H1 (cell line): ENCODE measurements around the gene PHKA2. TPM values are rescaled to one million over a fixed set of nuclear protein-coding genes. Genes with fewer than 3 reads are reported as not detected.

Experiments used
- CTCF ChIA-PET: fragments of 300-600 bp; sonication (Branson Sonifier 250); formaldehyde crosslinking; loops from one replicate; lab custom pipeline; 2021; ENCODE audit not compliant: partially characterized antibody; lab: Charles Lee
- POLR2A ChIA-PET: fragments of 300-600 bp; sonication (Branson Sonifier 250); formaldehyde crosslinking; loops from one replicate; lab custom pipeline; 2021; ENCODE audit warnings: inconsistent platforms; ENCODE audit not compliant: partially characterized antibody; lab: Charles Lee
- DNase-seq, 2 experiments: peaks; one replicate each; pipeline versions ENCODE4 v3.0.0 to v3.0.0-alpha.2; 2010 to 2022; ENCODE audit warnings: low spot score in 2 of 2, low read depth in 1 of 2, mixed read lengths in 1 of 2
- FAIRE-seq: peaks from 2 replicates; lab custom pipeline; 2011; peaks lifted over from hg19 to GRCh38; lab: Jason Lieb, UNC
- H2AFZ ChIP-seq: 2 replicates; pipeline ENCODE4 v1.8.1; 2012; ENCODE audit warnings: low read length, inconsistent platforms
- H2AK5ac ChIP-seq: 2 replicates; pipeline ENCODE4 v1.6.1; 2013; ENCODE audit warnings: low read depth, low read length
- H2BK120ac ChIP-seq: replicated peaks from 2 replicates; pipeline ENCODE3; 2013; ENCODE audit warnings: low read depth, low read length, inconsistent platforms
- H2BK12ac ChIP-seq: 2 replicates; pipeline ENCODE4 v1.6.1; 2013; ENCODE audit warnings: low read depth, low read length
- H2BK15ac ChIP-seq: 2 replicates; pipeline ENCODE4 v1.6.1; 2013; ENCODE audit warnings: low read length
- H2BK20ac ChIP-seq: 2 replicates; pipeline ENCODE4 v1.6.1; 2013; ENCODE audit warnings: low read length
- H2BK5ac ChIP-seq: 2 replicates; pipeline ENCODE4 v1.6.1; 2013; ENCODE audit warnings: low read depth, low read length
- H3K14ac ChIP-seq: 2 replicates; pipeline ENCODE4 v1.6.1; 2013; ENCODE audit warnings: inconsistent platforms; ENCODE audit not compliant: insufficient read length
- H3K18ac ChIP-seq: 2 replicates; pipeline ENCODE4 v1.6.1; 2013; ENCODE audit warnings: low read length; ENCODE audit errors: extremely low read depth
- H3K23ac ChIP-seq: 2 replicates; pipeline ENCODE4 v1.6.1; 2013; ENCODE audit warnings: inconsistent platforms; ENCODE audit not compliant: insufficient read length
- H3K23me2 ChIP-seq: 2 replicates; pipeline ENCODE4 v1.6.1; 2013; ENCODE audit warnings: low read depth, low read length
- H3K27ac ChIP-seq: 2 replicates; pipeline ENCODE4 v1.6.1; 2011; ENCODE audit warnings: low read depth, low read length, inconsistent platforms
- H3K27me3 ChIP-seq, 4 experiments: replicated peaks in 1 of 4; 1 replicate in 1 of 4; 2 replicates in 3 of 4; pipeline versions ENCODE4 v1.6.1 to v1.8.1; 2011 to 2013; ENCODE audit warnings: low read length in 3 of 4, mild to moderate bottlenecking in 3 of 4, inconsistent platforms in 2 of 4, mixed read lengths in 2 of 4, moderate library complexity in 1 of 4; ENCODE audit not compliant: control insufficient read depth in 3 of 4, insufficient read depth in 3 of 4; ENCODE audit errors: extremely low read depth in 1 of 4
- H3K36me3 ChIP-seq, 4 experiments: 2 replicates each; pipeline versions ENCODE4 v1.6.1 to v1.8.1; 2011 to 2013; ENCODE audit warnings: mild to moderate bottlenecking in 4 of 4, low read length in 3 of 4, moderate library complexity in 2 of 4, control low read depth in 1 of 4, inconsistent platforms in 1 of 4; ENCODE audit not compliant: insufficient read depth in 4 of 4, control insufficient read depth in 2 of 4
- H3K4ac ChIP-seq: replicated peaks from 2 replicates; pipeline ENCODE3; 2013; ENCODE audit warnings: low read length, low read depth, mixed read lengths, inconsistent platforms; ENCODE audit not compliant: insufficient read length
- H3K4me1 ChIP-seq, 4 experiments: replicated peaks in 1 of 4; 1 replicate in 1 of 4; 2 replicates in 3 of 4; pipeline versions ENCODE4 v1.6.1 to v1.8.1; 2011 to 2013; ENCODE audit warnings: low read length in 3 of 4, inconsistent platforms in 2 of 4, mixed read lengths in 1 of 4; ENCODE audit not compliant: insufficient read depth in 4 of 4, control insufficient read depth in 3 of 4
- H3K4me2 ChIP-seq, 2 experiments: 2 replicates each; pipeline versions ENCODE4 v1.6.1 to v1.8.1; 2011 to 2013; ENCODE audit warnings: low read depth in 2 of 2, low read length in 2 of 2, control low read depth in 1 of 2, inconsistent platforms in 1 of 2, mild to moderate bottlenecking in 1 of 2; ENCODE audit not compliant: insufficient read depth in 1 of 2
- H3K4me3 ChIP-seq, 4 experiments: fragments of 200-600, 300-600 bp in 1 of 4; sonication (generic), shearing (Covaris generic), sonication (Bioruptor Twin) in 1 of 4; 2 replicates each; pipeline versions ENCODE4 v1.5.1 to v1.8.1; 2011 to 2016; ENCODE audit warnings: low read length in 4 of 4, low read depth in 3 of 4, control low read depth in 2 of 4, inconsistent platforms in 2 of 4, mild to moderate bottlenecking in 2 of 4, mixed read lengths in 1 of 4, moderate library complexity in 1 of 4; ENCODE audit not compliant: insufficient read depth in 2 of 4; ENCODE audit errors: extremely low read depth in 1 of 4
- H3K56ac ChIP-seq: replicated peaks from 2 replicates; pipeline ENCODE3; 2013; ENCODE audit warnings: low read depth, mild to moderate bottlenecking, mixed read lengths, low read length, inconsistent platforms; ENCODE audit not compliant: insufficient read length
- H3K79me1 ChIP-seq: 2 replicates; pipeline ENCODE4 v1.6.1; 2013; ENCODE audit warnings: low read depth, low read length, control low read depth
- H3K79me2 ChIP-seq, 2 experiments: 2 replicates each; pipeline versions ENCODE4 v1.6.1 to v1.8.1; 2012 to 2013; ENCODE audit warnings: low read length in 2 of 2, mild to moderate bottlenecking in 2 of 2, inconsistent platforms in 1 of 2; ENCODE audit not compliant: insufficient read depth in 2 of 2, control insufficient read depth in 1 of 2
- H3K9ac ChIP-seq, 4 experiments: replicated peaks in 1 of 4; 1 replicate in 1 of 4; 2 replicates in 3 of 4; pipeline versions ENCODE4 v1.6.1 to v1.8.1; 2011 to 2013; ENCODE audit warnings: low read depth in 3 of 4, low read length in 3 of 4, control low read depth in 2 of 4, mild to moderate bottlenecking in 2 of 4, moderate library complexity in 2 of 4, inconsistent platforms in 1 of 4; ENCODE audit errors: extremely low read depth in 1 of 4
- H3K9me3 ChIP-seq, 2 experiments: 2 replicates each; pipeline versions ENCODE4 v1.6.1 to v1.8.1; 2012 to 2013; ENCODE audit warnings: mild to moderate bottlenecking in 2 of 2, moderate library complexity in 2 of 2, control low read depth in 1 of 2, inconsistent platforms in 1 of 2, low read depth in 1 of 2, low read length in 1 of 2, mixed read lengths in 1 of 2; ENCODE audit not compliant: insufficient read depth in 2 of 2
- H4K20me1 ChIP-seq, 2 experiments: replicated peaks in 1 of 2; 2 replicates each; pipeline versions ENCODE3 to v1.8.1; 2011 to 2013; ENCODE audit warnings: inconsistent platforms in 2 of 2, low read length in 2 of 2, mild to moderate bottlenecking in 1 of 2; ENCODE audit not compliant: insufficient read depth in 2 of 2, control insufficient read depth in 1 of 2
- H4K5ac ChIP-seq: 2 replicates; pipeline ENCODE4 v1.6.1; 2013; ENCODE audit warnings: low read length, low read depth, mixed read lengths, inconsistent platforms; ENCODE audit not compliant: insufficient read length
- H4K8ac ChIP-seq: 2 replicates; pipeline ENCODE4 v1.8.0; 2013; ENCODE audit warnings: mild to moderate bottlenecking, moderate library complexity, low read length, inconsistent platforms; ENCODE audit not compliant: insufficient read depth; ENCODE audit errors: extremely low read depth
- H4K91ac ChIP-seq: replicated peaks from 2 replicates; pipeline ENCODE3; 2013; ENCODE audit warnings: low read length, mixed read lengths, inconsistent platforms; ENCODE audit not compliant: insufficient read length
- WGBS, 2 experiments: shearing (Covaris generic) in 1 of 2; methylation state at CpG; one replicate each; pipeline versions ENCODE4 v1.1.6 to v1.1.7; 2013 to 2015; ENCODE audit warnings: low lambda C conversion rate in 2 of 2, mixed read lengths in 2 of 2, inconsistent platforms in 1 of 2, low coverage in 1 of 2, missing lambda C conversion rate in 1 of 2; ENCODE audit not compliant: insufficient replicate concordance in 2 of 2, insufficient coverage in 1 of 2, insufficient read length in 1 of 2; ENCODE audit errors: extremely low coverage in 1 of 2, missing lambda C conversion rate in 1 of 2; 5-methylcytosine and 5-hydroxymethylcytosine counted together
- polyA plus RNA-seq, 7 experiments: library from polyadenylated mRNA; depleted of rRNA in 3 of 7; stranded (reverse) in 5 of 7; unstranded in 2 of 7; fragments of >200 nt in 5 of 7; fragments of 200-250 nt in 2 of 7; gene quantifications; 1 replicate in 5 of 7; 2 replicates in 1 of 7; 4 replicates in 1 of 7; pipeline versions ENCODE4 v1.2.1 to v1.2.3, GENCODE V29; 2011 to 2013; ENCODE audit warnings: missing spikeins in 2 of 7, mixed read lengths in 2 of 7
- total RNA-seq: library from RNA; stranded (reverse); fragmentation: NEBNext Ultra II Directional; extraction: Animal tissue kit (Norgen Biotek cat#: 25700); gene quantifications from 2 replicates; pipeline ENCODE4 v1.2.1, GENCODE V29; 2021

PHKA2 gene
- total and polyA plus RNA-seq, 2 of the 8 experiments (the other 6 are each of a cell fraction or from before 2014, with no cell fraction given): 28.1 to 35.8 TPM

GRCh38 chrX:18964901-18965300 lies 19.0 kb downstream of the PHKA2 start:
- Histone ChIP-seq H4K8ac (no peak overlapping the region), H3K4me3 (no peak overlapping the region), H2AK5ac (no peak overlapping the region), H2BK15ac (no peak overlapping the region), H4K5ac (no peak overlapping the region), H3K9ac (no peak overlapping the region), H3K23ac (no peak overlapping the region), H3K4me2 (no peak overlapping the region), H3K14ac (no peak overlapping the region), H3K4ac (no peak overlapping the region), H4K91ac (no peak overlapping the region), H2BK5ac (no peak overlapping the region), H3K79me2 (no peaks in the 10 kb centered on the region), H3K27me3 (no peaks in the 10 kb centered on the region), H3K18ac (no peak overlapping the region), H3K4me1 (no peaks in the 10 kb centered on the region), H3K79me1 (no peaks in the 10 kb centered on the region), H3K27ac (no peak overlapping the region), H2AFZ (no peak overlapping the region), H2BK12ac (no peak overlapping the region), H3K36me3 (no peaks in the 10 kb centered on the region; a peak in 1 of 8 replicates), H3K23me2 (no peaks in the 10 kb centered on the region), H3K56ac (no peak overlapping the region), H3K9me3 (no peaks in the 10 kb centered on the region), H2BK120ac (no peak overlapping the region), H2BK20ac (no peak overlapping the region), H4K20me1 (peaks cover 0 to 2% of the 10 kb centered on the region in 2 experiments)
- POLR2A ChIA-PET: no interaction called here
- 89% methylated on average over 9 of the region's 9 CpGs; no CpG with 5 or more reads in 1 of the 2 experiments for WGBS, 2 experiments
- FAIRE-seq (no peak), DNase-seq (no peak)
- CTCF ChIA-PET: interaction anchor here (2.8 kb wide), 1 partner anchor 369 kb away, joined by 9 read pairs; no protein-coding TSS in a partner anchor
